HCT116 (cell line): ENCODE results near the gene COL5A1. TPM values are rescaled to one million over a fixed set of nuclear protein-coding genes. Genes with fewer than 3 reads are reported as not detected.

ENCODE experiments used
- ATAC-seq: fragments of 200-7000 bp; cut with Tn5 transposase; 2 replicates; pipeline ENCODE4 v1.9.1; 2020; ENCODE audit warnings: mild to moderate bottlenecking, moderate library complexity
- BruUV-seq: library from RNA; stranded (reverse); fragments of 400-500 nt; replicated peaks from 2 replicates; lab custom pipeline; 2021; lab: Mats Ljungman, UMichigan
- CTCF ChIA-PET: fragments of 300-600 bp; sonication (Branson Sonifier 250); formaldehyde crosslinking; loops from one replicate; lab custom pipeline; 2021; ENCODE audit warnings: antibody characterized with exemption; lab: Charles Lee
- POLR2A ChIA-PET: fragments of 300-600, 350-600 bp; sonication (Branson Sonifier 250); formaldehyde crosslinking; loops from one replicate; lab custom pipeline; 2021; ENCODE audit warnings: antibody characterized with exemption; lab: Charles Lee
- RAD21 ChIA-PET, 2 experiments: fragments of 300-600 bp; sonication (Branson Sonifier 250); formaldehyde crosslinking; loops; one replicate each; lab custom pipeline; 2023; ENCODE audit warnings: low total read pairs in 2 of 2; ENCODE audit not compliant: uncharacterized antibody in 2 of 2, unreplicated experiment in 2 of 2, low non-redundant PET in 1 of 2; lab: Charles Lee
- DNase-seq: peaks from one replicate; pipeline ENCODE4 v3.0.0-alpha.2; 2010; ENCODE audit warnings: low read depth, low spot score
- H2AFZ ChIP-seq: fragments of 200-600 bp; shearing (Covaris generic), sonication (generic); 2 replicates; pipeline ENCODE4 v1.6.1; 2017; ENCODE audit warnings: low read depth, mixed run types, mixed read lengths, antibody characterized with exemption, low read length; ENCODE audit not compliant: poor library complexity, severe bottlenecking
- H3K27ac ChIP-seq: 2 replicates; pipeline ENCODE4 v1.5.1; 2012; ENCODE audit warnings: low read depth, low read length
- H3K27me3 ChIP-seq: fragments of 200-600 bp; sonication (generic); 2 replicates; pipeline ENCODE4 v1.6.1; 2016; ENCODE audit warnings: mixed run types, low read length, mixed read lengths; ENCODE audit not compliant: insufficient read depth
- H3K36me3 ChIP-seq, 2 experiments: fragments of 200-500 bp in 1 of 2; fragments of 200-600 bp in 1 of 2; sonication (Bioruptor generic) in 1 of 2; sonication (generic) in 1 of 2; 2 replicates each; pipeline versions ENCODE4 v1.5.1 to v1.6.1; 2014 to 2016; ENCODE audit warnings: low read length in 2 of 2, inconsistent platforms in 1 of 2, mixed read lengths in 1 of 2, mixed run types in 1 of 2; ENCODE audit not compliant: insufficient read depth in 2 of 2, control insufficient read depth in 1 of 2
- H3K4me1 ChIP-seq, 2 experiments: fragments of 200-600 bp in 1 of 2; sonication (generic) in 1 of 2; 2 replicates each; pipeline versions ENCODE4 v1.5.1 to v1.6.1; 2012 to 2017; ENCODE audit warnings: low read length in 2 of 2, inconsistent platforms in 1 of 2, mild to moderate bottlenecking in 1 of 2, mixed read lengths in 1 of 2, mixed run types in 1 of 2, moderate library complexity in 1 of 2; ENCODE audit not compliant: insufficient read depth in 2 of 2, control insufficient read depth in 1 of 2
- H3K4me2 ChIP-seq: fragments of 200-600 bp; sonication (generic); 2 replicates; pipeline ENCODE4 v1.6.1; 2017; ENCODE audit warnings: mixed run types, low read length, mixed read lengths
- H3K4me3 ChIP-seq, 2 experiments: fragments of 200-600 bp in 1 of 2; sonication (generic) in 1 of 2; replicated peaks in 1 of 2; 2 replicates each; pipeline ENCODE4 v1.5.1; 2011 to 2016; ENCODE audit warnings: low read length in 2 of 2, control low read depth in 1 of 2, low read depth in 1 of 2, mild to moderate bottlenecking in 1 of 2, mixed read lengths in 1 of 2, mixed run types in 1 of 2
- H3K79me2 ChIP-seq: fragments of 200-600 bp; sonication (generic); 2 replicates; pipeline ENCODE4 v1.6.1; 2017; ENCODE audit warnings: mild to moderate bottlenecking, mixed run types, low read length, moderate library complexity, mixed read lengths; ENCODE audit not compliant: insufficient read depth
- H3K9ac ChIP-seq: fragments of 200-600 bp; sonication (generic); 2 replicates; pipeline ENCODE4 v1.6.1; 2016; ENCODE audit warnings: low read length, mixed read lengths
- H3K9me2 ChIP-seq: fragments of 200-600 bp; sonication (generic), shearing (Covaris generic); 2 replicates; pipeline ENCODE4 v1.6.1; 2017; ENCODE audit warnings: mixed run types, mild to moderate bottlenecking, moderate library complexity; ENCODE audit not compliant: insufficient read depth
- H3K9me3 ChIP-seq, 2 experiments: fragments of 200-500 bp in 1 of 2; fragments of 200-600 bp in 1 of 2; sonication (Bioruptor generic) in 1 of 2; sonication (generic) in 1 of 2; 2 replicates each; pipeline ENCODE4 v1.6.1; 2014 to 2017; ENCODE audit warnings: low read length in 2 of 2, mixed read lengths in 2 of 2, inconsistent platforms in 1 of 2, low read depth in 1 of 2, mild to moderate bottlenecking in 1 of 2, mixed run types in 1 of 2, moderate library complexity in 1 of 2; ENCODE audit not compliant: control insufficient read depth in 1 of 2, insufficient read depth in 1 of 2
- H4K20me1 ChIP-seq: fragments of 200-600 bp; sonication (generic), shearing (Covaris generic); 2 replicates; pipeline ENCODE4 v1.6.1; 2017; ENCODE audit warnings: mixed run types, mild to moderate bottlenecking, moderate library complexity; ENCODE audit not compliant: insufficient read depth
- CEBPB ChIP-seq: IDR thresholded peaks from 2 replicates; pipeline ENCODE4 v1.6.1; 2012; ENCODE audit warnings: low read depth
- CTCF ChIP-seq, 3 experiments: fragments of 200-600 bp in 1 of 3; sonication (generic) in 1 of 3; IDR thresholded peaks in 2 of 3; conservative IDR thresholded peaks in 1 of 3; 2 replicates each; pipeline ENCODE4 v1.5.1; 2012 to 2017; ENCODE audit warnings: low read depth in 2 of 3, low read length in 2 of 3, antibody characterized with exemption in 1 of 3, borderline replicate concordance in 1 of 3, control low read depth in 1 of 3, mild to moderate bottlenecking in 1 of 3, mixed read lengths in 1 of 3, mixed run types in 1 of 3, moderate library complexity in 1 of 3; ENCODE audit not compliant: insufficient read depth in 1 of 3
- EGR1 ChIP-seq: IDR thresholded peaks from 2 replicates; pipeline ENCODE4 v1.6.1; 2012; ENCODE audit warnings: low read depth
- ELF1 ChIP-seq: IDR thresholded peaks from 2 replicates; pipeline ENCODE4 v1.6.1; 2012; ENCODE audit warnings: low read depth, borderline replicate concordance
- EZH2 ChIP-seq: fragments of 200-600 bp; sonication (generic); IDR thresholded peaks from 2 replicates; pipeline ENCODE4 v1.6.1; 2017; ENCODE audit warnings: antibody characterized with exemption, mixed run types
- FOSL1 ChIP-seq: IDR thresholded peaks from 2 replicates; pipeline ENCODE4 v1.6.1; 2012; ENCODE audit warnings: low read depth
- MAX ChIP-seq: IDR thresholded peaks from 2 replicates; pipeline ENCODE4 v1.6.1; 2012
- POLR2A ChIP-seq: IDR thresholded peaks from 2 replicates; pipeline ENCODE4 v1.7.0; 2011; ENCODE audit warnings: borderline replicate concordance; ENCODE audit not compliant: insufficient read depth, insufficient read length; ENCODE audit errors: extremely low read depth
- RAD21 ChIP-seq: IDR thresholded peaks from 2 replicates; pipeline ENCODE4 v1.6.1; 2012; ENCODE audit warnings: low read depth, mild to moderate bottlenecking
- REST ChIP-seq: IDR thresholded peaks from 2 replicates; pipeline ENCODE4 v1.6.1; 2012; ENCODE audit warnings: low read depth
- SIN3A ChIP-seq: IDR thresholded peaks from 2 replicates; pipeline ENCODE4 v1.6.1; 2012; ENCODE audit warnings: low read depth
- SRF ChIP-seq: IDR thresholded peaks from 2 replicates; pipeline ENCODE4 v1.6.1; 2012; ENCODE audit warnings: low read depth
- TCF7L2 ChIP-seq: IDR thresholded peaks from 2 replicates; pipeline ENCODE4 v1.7.0; 2011; ENCODE audit warnings: borderline replicate concordance, inconsistent platforms; ENCODE audit not compliant: insufficient read depth, insufficient read length; ENCODE audit errors: extremely low read depth
- YY1 ChIP-seq: IDR thresholded peaks from 2 replicates; pipeline ENCODE4 v1.6.1; 2011; ENCODE audit warnings: low read length, low read depth, moderate library complexity, mild to moderate bottlenecking; ENCODE audit not compliant: insufficient replicate concordance; ENCODE audit errors: extremely low read depth
- ZBTB33 ChIP-seq: IDR thresholded peaks from 2 replicates; pipeline ENCODE4 v1.6.1; 2011; ENCODE audit warnings: mild to moderate bottlenecking, low read length, moderate library complexity; ENCODE audit not compliant: insufficient replicate concordance; ENCODE audit errors: extremely low read depth
- ZFX ChIP-seq: fragments of 450-650 bp; IDR thresholded peaks from 2 replicates; pipeline ENCODE4 v1.6.1; 2017
- intact Hi-C: fragments of 100-400 bp; cut with micrococcal nuclease; formaldehyde crosslinking; loops from 2 replicates; pipeline ENCODE4 v1.10.0; 2022
- total RNA-seq: library from RNA; stranded (reverse); gene quantifications from one replicate; pipeline ENCODE4 v1.2.1, GENCODE V29; 2021; ENCODE audit not compliant: unreplicated experiment

The COL5A1 gene
- total RNA-seq, 1 experiment from 2014 or later = 0.30 TPM

GRCh38 chr9:134652291-134653225, 11.0 kb downstream of the COL5A1 start:
- ATAC-seq = no peak
- CTCF ChIA-PET = no interaction called here
- TF ChIP-seq CTCF (IDR thresholded peaks at IDR 0.05 in 2 of 3, conservative IDR thresholded peaks at IDR 0.05 in 1 of 3; ENCODE audit: borderline replicate concordance in 1 of 3, insufficient read depth in 1 of 3, low read depth in 2 of 3, low read length in 2 of 3) = no peak
- no peak for TF ChIP-seq REST
- no peak for TF ChIP-seq YY1
- TF ChIP-seq MAX = no peak
- no peak for TF ChIP-seq SIN3A
- TF ChIP-seq POLR2A = no peak
- TF ChIP-seq SRF = no peak
- no peak for TF ChIP-seq ELF1
- no peak for TF ChIP-seq TCF7L2
- TF ChIP-seq EGR1 = no peak
- no peak for TF ChIP-seq RAD21
- TF ChIP-seq EZH2 = no peak
- TF ChIP-seq ZFX = no peak
- no peak for TF ChIP-seq ZBTB33
- no peak for TF ChIP-seq FOSL1
- TF ChIP-seq CEBPB = no peak
- no peaks in the 10 kb centered on the region for H3K27me3 ChIP-seq
- BruUV-seq = no TSS peak
- H3K9ac ChIP-seq = no peak overlapping the region
- H3K79me2 ChIP-seq = no peaks in the 10 kb centered on the region
- RAD21 ChIA-PET = no interaction called here
- no peaks in the 10 kb centered on the region for H3K36me3 ChIP-seq
- H2AFZ ChIP-seq = no peak overlapping the region
- H3K27ac ChIP-seq = no peak overlapping the region
- no peak overlapping the region for H3K4me2 ChIP-seq
- H3K4me3 ChIP-seq = no peak overlapping the region
- POLR2A ChIA-PET = no interaction called here
- peaks cover 0 to 11% of the 10 kb centered on the region in 2 experiments; a peak in 3 of 4 replicates for H3K4me1 ChIP-seq
- no peaks in the 10 kb centered on the region for H3K9me2 ChIP-seq
- DNase-seq = no peak
- intact Hi-C loops = no loop called here
- no peaks in the 10 kb centered on the region for H3K9me3 ChIP-seq
- H4K20me1 ChIP-seq = no peaks in the 10 kb centered on the region
